Gastrocnemius medialis (tissue), 4 donors: Measurements from ENCODE around the gene OR11L1. TPM values are rescaled to one million over a fixed set of nuclear protein-coding genes. Genes with fewer than 3 reads are reported as not detected.

Experiments used
- ATAC-seq, 2 donors: fragments of 150-250 bp; one replicate each; pipeline ENCODE4 v1.9.1; 2016
- DNase-seq, 2 donors: peaks; one replicate each; pipeline ENCODE4 v3.0.0-alpha.2; 2019
- H3K27ac ChIP-seq, 4 donors: fragments of 200-600 bp; sonication (generic); 1 replicate in 1 of 4; 2 replicates in 3 of 4; pipeline ENCODE4 v1.5.1; 2016 to 2018; ENCODE audit warnings: mild to moderate bottlenecking in 2 of 4, moderate library complexity in 1 of 4
- H3K27me3 ChIP-seq, 3 donors: fragments of 200-600 bp; sonication (generic) in 2 of 3; 1 replicate in 1 of 3; 2 replicates in 2 of 3; pipeline versions ENCODE4 v1.5.1 to v1.6.0; 2016 to 2019; ENCODE audit warnings: mild to moderate bottlenecking in 1 of 3, moderate library complexity in 1 of 3
- H3K36me3 ChIP-seq, 2 donors: fragments of 200-600 bp; sonication (generic) in 1 of 2; one replicate each; pipeline ENCODE4 v1.5.1; 2017 to 2018
- H3K4me1 ChIP-seq, 2 donors: fragments of 200-600 bp; sonication (generic) in 1 of 2; one replicate each; pipeline ENCODE4 v1.5.1; 2016 to 2017; ENCODE audit warnings: mild to moderate bottlenecking in 2 of 2
- H3K4me3 ChIP-seq, 4 donors: fragments of 200-600 bp; sonication (generic) in 3 of 4; 1 replicate in 1 of 4; 2 replicates in 3 of 4; pipeline ENCODE4 v1.5.1; 2016 to 2019; ENCODE audit warnings: mild to moderate bottlenecking in 2 of 4
- H3K9me3 ChIP-seq, 3 donors: fragments of 200-600 bp; sonication (generic) in 2 of 3; 1 replicate in 1 of 3; 2 replicates in 2 of 3; pipeline ENCODE4 v1.5.1; 2016 to 2019
- CTCF ChIP-seq, 5 experiments: fragments of 450-650 bp in 3 of 5; fragments of 200-600 bp in 2 of 5; sonication (generic) in 2 of 5; IDR thresholded peaks in 4 of 5; conservative IDR thresholded peaks in 1 of 5; 1 replicate in 4 of 5; 2 replicates in 1 of 5; pipeline ENCODE4 v1.5.1; 2016 to 2019; ENCODE audit warnings: antibody characterized with exemption in 5 of 5, mild to moderate bottlenecking in 3 of 5, moderate library complexity in 3 of 5
- POLR2A ChIP-seq, 2 donors: fragments of 450-650 bp; IDR thresholded peaks; one replicate each; pipeline ENCODE4 v1.6.1; 2017; ENCODE audit warnings: antibody characterized with exemption in 2 of 2, mild to moderate bottlenecking in 2 of 2, moderate library complexity in 2 of 2
- in situ Hi-C, 4 donors: fragments of 200-750 bp; cut with MboI; loops; one replicate each; pipeline versions ENCODE4 v1.15.0 to v1.8.0; 2017; ENCODE audit warnings: low sequenced_read_pairs in 4 of 4
- intact Hi-C: fragments of 100-400 bp; cut with DNase I; formaldehyde crosslinking; loops from one replicate; pipeline ENCODE4 v1.15.1; 2023; ENCODE audit warnings: low total_unique reads
- total RNA-seq, 4 donors: library from RNA; depleted of rRNA; stranded (reverse); fragments of >200 nt; gene quantifications; one replicate each; pipeline versions ENCODE4 v1.1.0 to v1.2.3, GENCODE V29; 2016

Gene OR11L1
- total RNA-seq: not detected

- H3K36me3 ChIP-seq: no peaks in the 10 kb centered on the region
- in situ Hi-C loops (no loop called here), intact Hi-C loops (no loop called here)
- DNase-seq (no peak), ATAC-seq (no peak)
- no peaks in the 10 kb centered on the region for H3K4me1 ChIP-seq
- H3K4me3 ChIP-seq: no peak within 1 kb of the TSS
- no peaks in the 10 kb centered on the region for H3K27me3 ChIP-seq
- no peak within 1 kb of the TSS for H3K27ac ChIP-seq
- H3K9me3 ChIP-seq: no peaks in the 10 kb centered on the region
- TF ChIP-seq POLR2A (IDR thresholded peaks at IDR 0.05) (no peak), CTCF (IDR thresholded peaks at IDR 0.05 in 4 of 5, conservative IDR thresholded peaks at IDR 0.05 in 1 of 5) (no peak)
Measured at GRCh38 chr1:247841796-247842195, at the start of gene OR11L1. OR11L1 (minus strand) TSS chr1:247841896; CDS start chr1:247841896, 0 bp downstream.

- H3K9me3 ChIP-seq: no peaks in the 10 kb centered on the region
- H3K4me3 ChIP-seq: no peak overlapping the region
- H3K4me1 ChIP-seq: no peaks in the 10 kb centered on the region
- H3K27me3 ChIP-seq: no peaks in the 10 kb centered on the region
- H3K36me3 ChIP-seq: no peaks in the 10 kb centered on the region
- ATAC-seq (no peak), DNase-seq (no peak)
- no peak overlapping the region for H3K27ac ChIP-seq
- intact Hi-C loops: no loop called here
- in situ Hi-C loops: no loop called here
- TF ChIP-seq POLR2A (IDR thresholded peaks at IDR 0.05): no peak
- TF ChIP-seq CTCF (IDR thresholded peaks at IDR 0.05 in 4 of 5, conservative IDR thresholded peaks at IDR 0.05 in 1 of 5): no peak
Measured at GRCh38 chr1:247884797-247885413, 43.2 kb upstream of the OR11L1 start.

- Histone ChIP-seq H3K4me3 (no peak overlapping the region), H3K36me3 (no peaks in the 10 kb centered on the region), H3K27ac (no peak overlapping the region), H3K4me1 (no peaks in the 10 kb centered on the region), H3K27me3 (no peaks in the 10 kb centered on the region), H3K9me3 (no peaks in the 10 kb centered on the region)
- intact Hi-C loops: no loop called here
- no peak for TF ChIP-seq POLR2A (IDR thresholded peaks at IDR 0.05)
- no peak for TF ChIP-seq CTCF (IDR thresholded peaks at IDR 0.05 in 4 of 5, conservative IDR thresholded peaks at IDR 0.05 in 1 of 5)
- no peak for ATAC-seq
- in situ Hi-C loops: no loop called here
- no peak for DNase-seq
Measured at GRCh38 chr1:247883346-247883745, 41.6 kb upstream of the OR11L1 start.

GRCh38 chr1:247865416-247865815 is 23.7 kb upstream of the OR11L1 start:
- DNase-seq: no peak
- intact Hi-C loops: no loop called here
- no peaks in the 10 kb centered on the region for H3K27me3 ChIP-seq
- ATAC-seq: no peak
- H3K4me1 ChIP-seq: no peaks in the 10 kb centered on the region
- no peak overlapping the region for H3K27ac ChIP-seq
- TF ChIP-seq CTCF (IDR thresholded peaks at IDR 0.05 in 4 of 5, conservative IDR thresholded peaks at IDR 0.05 in 1 of 5) (no peak), POLR2A (IDR thresholded peaks at IDR 0.05) (no peak)
- in situ Hi-C loops: no loop called here
- H3K9me3 ChIP-seq: no peaks in the 10 kb centered on the region
- no peak overlapping the region for H3K4me3 ChIP-seq
- H3K36me3 ChIP-seq: no peaks in the 10 kb centered on the region

DNA sequence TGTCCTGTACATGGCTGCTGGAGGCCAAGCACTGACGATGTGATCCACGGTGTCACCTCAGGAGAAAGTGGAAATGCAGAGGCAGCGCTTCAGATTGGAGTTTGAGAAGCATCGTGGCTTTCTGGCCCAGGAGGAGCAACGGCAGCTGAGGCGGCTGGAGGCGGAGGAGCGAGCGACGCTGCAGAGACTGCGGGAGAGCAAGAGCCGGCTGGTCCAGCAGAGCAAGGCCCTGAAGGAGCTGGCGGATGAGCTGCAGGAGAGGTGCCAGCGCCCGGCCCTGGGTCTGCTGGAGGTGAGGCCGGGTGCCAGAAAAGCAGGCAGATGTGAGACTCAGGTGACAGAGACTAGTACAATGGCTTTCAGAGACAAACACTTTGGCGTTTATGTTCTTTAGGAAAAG is 22.9 kb upstream of the OR11L1 start:
- no peaks in the 10 kb centered on the region for H3K36me3 ChIP-seq
- intact Hi-C loops: no loop called here

More for the DNA sequence above, 22.9 kb upstream of the OR11L1 start:
- no peaks in the 10 kb centered on the region for H3K27me3 ChIP-seq
- H3K9me3 ChIP-seq: no peaks in the 10 kb centered on the region
- H3K4me3 ChIP-seq: no peak overlapping the region
- TF ChIP-seq CTCF (IDR thresholded peaks at IDR 0.05 in 4 of 5, conservative IDR thresholded peaks at IDR 0.05 in 1 of 5): no peak
- TF ChIP-seq POLR2A (IDR thresholded peaks at IDR 0.05): no peak
- no peak overlapping the region for H3K27ac ChIP-seq
- ATAC-seq (no peak), DNase-seq (no peak)
- in situ Hi-C loops: no loop called here
- no peaks in the 10 kb centered on the region for H3K4me1 ChIP-seq
